HG03066 (cell line): ENCODE data around the gene SLC9B2.
A peak's percentile ranks its signal among the peaks of the same experiment; 100 is the strongest.

Source experiments
- ATAC-seq: cut with Tn5 transposase; IDR thresholded peaks from one replicate; pipeline ENCODE4 v1.9.1; 2021; ENCODE audit warnings: low read depth; ENCODE audit not compliant: unreplicated experiment

Gene SLC9B2

GRCh38 chr4:103075894-103076746 is 441 bp downstream of the SLC9B2 start:
- ATAC-seq, result peak; percentile 44

GRCh38 chr4:103075435-103075893 is 1.1 kb downstream of the SLC9B2 start:
- ATAC-seq, result no peak

DNA sequence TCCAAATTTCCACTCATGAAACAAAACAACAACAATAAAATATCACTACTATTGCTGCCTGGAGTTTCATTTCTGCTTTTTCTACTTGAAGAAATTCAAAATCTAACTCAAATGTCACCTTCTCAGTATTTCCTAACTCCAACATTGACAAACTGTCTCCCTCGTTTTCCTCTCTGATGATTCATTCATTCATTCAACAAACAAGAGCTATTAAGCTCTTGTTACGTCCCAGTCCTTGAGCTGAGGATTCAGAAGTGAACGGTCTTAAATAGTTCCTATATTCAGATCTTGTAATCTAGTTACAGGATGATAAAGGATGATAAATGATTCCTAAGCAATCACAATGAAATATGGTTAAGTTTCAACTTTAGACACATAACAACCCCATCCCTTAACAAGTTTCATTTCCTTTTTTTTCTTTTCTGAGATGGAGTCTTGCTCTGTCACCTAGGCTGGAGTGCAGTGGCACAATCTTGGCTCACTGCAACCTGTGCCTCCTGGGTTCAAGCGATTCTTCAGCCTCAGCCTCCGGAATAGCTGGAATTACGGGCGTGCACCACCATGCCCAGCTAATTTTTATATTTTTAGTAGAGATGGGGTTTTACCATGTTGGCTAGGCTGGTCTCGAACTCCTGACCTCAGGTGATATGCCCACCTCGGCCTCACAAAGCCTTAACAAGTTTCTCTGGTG is 1.7 kb downstream of the SLC9B2 start:
- ATAC-seq, result peak; percentile 35

GRCh38 chr4:103073792-103074438 is 2.6 kb downstream of the SLC9B2 start:
- ATAC-seq, result no peak

- no peak for ATAC-seq
Observed at GRCh38 chr4:103067841-103068547, 8.6 kb downstream of the SLC9B2 start.

- ATAC-seq, result no peak
Observed at GRCh38 chr4:103060453-103061148, 16.0 kb downstream of the SLC9B2 start.

GRCh38 chr4:103054030-103054429 is 22.5 kb downstream of the SLC9B2 start:
- ATAC-seq, result no peak

DNA sequence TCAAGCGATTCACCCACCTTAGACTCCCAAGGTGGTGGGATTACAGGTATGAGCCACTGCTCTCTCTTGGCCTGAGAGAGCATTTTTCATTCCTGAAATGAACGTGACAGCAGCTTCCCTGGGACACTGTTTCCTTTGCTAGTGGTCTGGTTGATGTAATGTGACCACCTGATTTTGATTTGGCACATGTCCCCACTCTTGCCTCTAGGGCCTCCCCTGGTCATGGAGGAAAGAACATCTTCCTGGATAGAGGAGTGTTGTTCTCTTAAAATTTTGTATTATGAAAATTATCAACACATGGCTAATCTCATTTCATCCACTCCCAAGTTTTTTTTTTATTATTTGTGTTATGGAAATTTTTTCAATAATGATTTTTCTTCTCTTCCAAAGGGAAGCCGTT is 23.8 kb downstream of the SLC9B2 start:
- ATAC-seq, result no peak

GRCh38 chr4:103052145-103052544 is 24.4 kb downstream of the SLC9B2 start:
- no peak for ATAC-seq

DNA sequence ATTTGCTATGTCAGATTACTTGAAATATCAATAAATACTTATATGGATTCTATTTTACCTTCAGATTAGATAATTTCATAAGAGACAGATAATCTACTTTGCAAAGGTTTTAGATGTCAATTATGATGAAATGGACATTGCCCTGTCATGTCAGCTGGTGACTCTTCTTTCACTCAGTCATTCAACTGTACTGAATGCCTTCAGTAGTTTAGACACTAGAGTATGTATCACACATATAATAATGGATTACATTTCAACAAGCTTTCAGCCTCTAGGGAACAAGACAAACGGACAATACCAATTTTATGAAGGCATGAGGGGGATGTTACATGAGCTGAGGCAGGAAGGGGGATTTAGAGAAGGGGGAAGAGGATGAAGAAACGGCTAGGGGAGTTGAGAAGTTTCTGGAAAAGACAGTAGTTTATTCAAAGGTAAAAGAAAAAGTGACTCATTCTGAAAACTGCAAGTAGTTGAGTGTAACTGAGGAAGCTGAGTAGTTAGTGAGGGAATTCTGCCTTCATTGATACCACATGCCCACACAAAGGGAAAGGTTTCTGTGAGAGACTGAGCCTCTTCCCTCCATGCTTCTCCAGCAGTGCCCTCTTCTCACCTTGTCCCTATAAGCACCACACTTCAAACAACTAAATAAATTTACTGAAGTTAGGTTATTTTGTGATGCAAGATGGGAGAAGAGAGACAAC is 25.7 kb downstream of the SLC9B2 start:
- ATAC-seq, result no peak

GRCh38 chr4:103046416-103047290 is 29.9 kb downstream of the SLC9B2 start:
- peak; percentile 87 for ATAC-seq

DNA sequence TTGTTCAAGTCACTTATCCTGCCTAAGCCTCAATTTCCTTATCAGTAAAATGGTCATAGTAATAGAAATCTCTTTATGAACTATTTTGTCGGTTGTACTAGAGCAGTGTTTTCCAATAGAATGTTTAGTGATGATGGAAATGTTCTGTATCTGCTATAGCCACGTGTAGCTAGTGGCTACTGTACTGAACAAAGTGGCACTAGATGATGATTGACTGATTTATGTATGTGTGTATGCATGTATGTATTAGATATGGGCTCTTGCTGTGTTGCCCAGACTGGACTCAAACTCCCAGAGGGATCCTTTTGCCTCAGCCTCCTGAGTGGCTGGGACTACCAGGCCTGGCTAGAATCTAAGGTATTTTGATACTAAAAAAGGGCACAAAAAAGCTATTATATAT is 32.4 kb downstream of the SLC9B2 start:
- no peak for ATAC-seq

- no peak for ATAC-seq
Observed at GRCh38 chr4:103036169-103036568, 40.4 kb downstream of the SLC9B2 start.

DNA sequence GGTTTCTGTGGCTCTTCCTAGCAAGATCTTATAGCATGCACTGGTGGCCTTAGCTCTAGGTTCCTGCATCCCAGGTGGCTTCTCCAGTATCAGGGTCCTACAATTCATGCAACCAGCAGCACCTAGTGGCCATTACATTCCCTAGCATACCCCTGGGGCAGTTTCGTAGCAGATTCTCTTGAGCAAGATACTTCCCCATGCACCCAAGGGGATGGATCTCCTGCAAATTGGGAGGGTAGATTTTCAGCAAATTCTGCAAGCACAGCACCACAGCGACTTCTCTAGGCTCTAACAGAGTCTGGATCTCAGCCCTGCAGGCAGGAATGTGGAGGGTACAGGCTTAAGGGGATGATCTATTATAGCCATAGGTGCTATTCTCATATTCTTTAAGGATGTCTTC is 44.0 kb downstream of the SLC9B2 start:
- no peak for ATAC-seq

DNA sequence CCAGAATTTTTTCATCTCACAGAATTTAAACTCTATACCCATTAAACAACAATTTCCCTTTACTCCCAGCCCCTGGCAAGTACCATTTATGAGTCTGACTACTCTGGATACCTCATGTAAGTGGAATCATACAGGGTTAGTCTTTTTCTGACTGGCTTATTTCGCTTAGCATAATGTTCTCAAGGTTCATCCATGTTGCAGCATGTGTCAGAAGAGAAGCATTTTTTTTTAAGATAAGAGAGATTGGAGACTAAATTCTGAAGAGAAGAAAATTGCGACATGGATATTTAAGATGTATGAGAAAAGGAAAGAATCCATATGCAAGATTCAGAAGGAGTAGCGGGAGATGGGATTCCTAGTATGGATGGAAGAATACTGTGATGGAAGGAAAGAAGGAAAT is 45.8 kb downstream of the SLC9B2 start:
- no peak for ATAC-seq

DNA sequence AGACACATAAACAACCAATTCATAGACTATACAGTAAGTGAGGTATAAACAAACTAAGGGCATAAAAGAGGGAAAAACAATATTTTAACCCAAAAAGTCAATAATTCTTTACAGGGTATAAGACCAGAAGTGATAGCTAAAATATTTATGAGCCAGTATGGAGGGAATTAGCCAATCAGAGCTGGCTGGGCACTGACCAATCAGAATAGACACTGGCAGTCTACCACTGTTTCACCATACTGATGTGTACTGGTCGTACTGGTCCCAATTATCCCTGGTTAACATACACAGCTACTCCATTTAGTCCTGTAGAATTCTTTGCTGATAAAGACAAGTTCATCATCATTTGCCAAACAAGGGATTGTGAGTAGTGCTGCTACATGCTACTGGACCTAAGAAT is 47.3 kb downstream of the SLC9B2 start:
- no peak for ATAC-seq

GRCh38 chr4:103026868-103027267 is 49.7 kb downstream of the SLC9B2 start:
- ATAC-seq, result no peak

GRCh38 chr4:103024996-103025395 is 51.6 kb downstream of the SLC9B2 start:
- ATAC-seq, result no peak

DNA sequence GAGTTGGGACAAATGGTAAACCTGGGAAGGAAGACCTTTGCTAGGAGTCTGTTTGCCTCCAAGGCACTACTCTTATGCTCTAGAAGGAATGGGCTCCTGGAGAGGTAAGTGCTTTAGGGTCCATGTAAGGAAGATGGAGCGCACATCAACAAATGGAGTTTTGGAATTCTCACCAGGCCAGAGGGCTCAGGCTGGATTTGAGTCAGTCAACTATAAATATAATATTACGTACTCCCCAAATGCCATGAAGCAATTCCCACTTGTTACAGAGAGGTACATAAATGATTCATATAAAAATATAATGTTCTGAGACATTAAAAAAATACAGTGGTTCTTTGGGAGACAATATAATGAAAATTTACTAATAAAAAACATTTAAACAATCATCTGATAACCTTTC is 55.4 kb downstream of the SLC9B2 start:
- no peak for ATAC-seq
